Prostate gland (tissue), 2 donors: Measurements from ENCODE around the gene TACC2.

Experiments used
- CTCF ChIP-seq, 4 experiments: fragments of 200-600 bp in 2 of 4; fragments of 450-650 bp in 2 of 4; sonication (generic) in 2 of 4; IDR thresholded peaks; 1 replicate in 3 of 4; 2 replicates in 1 of 4; pipeline ENCODE4 v1.5.1; 2016 to 2019; ENCODE audit warnings: antibody characterized with exemption in 4 of 4, mild to moderate bottlenecking in 2 of 4, moderate library complexity in 2 of 4
- POLR2A ChIP-seq: fragments of 450-650 bp; IDR thresholded peaks from one replicate; pipeline ENCODE4 v1.6.1; 2016; ENCODE audit warnings: antibody characterized with exemption, mild to moderate bottlenecking
- POLR2AphosphoS5 ChIP-seq: sonication (generic); formaldehyde crosslinking; IDR thresholded peaks from one replicate; pipeline ENCODE4 v1.6.1; 2017; ENCODE audit warnings: antibody characterized with exemption

DNA sequence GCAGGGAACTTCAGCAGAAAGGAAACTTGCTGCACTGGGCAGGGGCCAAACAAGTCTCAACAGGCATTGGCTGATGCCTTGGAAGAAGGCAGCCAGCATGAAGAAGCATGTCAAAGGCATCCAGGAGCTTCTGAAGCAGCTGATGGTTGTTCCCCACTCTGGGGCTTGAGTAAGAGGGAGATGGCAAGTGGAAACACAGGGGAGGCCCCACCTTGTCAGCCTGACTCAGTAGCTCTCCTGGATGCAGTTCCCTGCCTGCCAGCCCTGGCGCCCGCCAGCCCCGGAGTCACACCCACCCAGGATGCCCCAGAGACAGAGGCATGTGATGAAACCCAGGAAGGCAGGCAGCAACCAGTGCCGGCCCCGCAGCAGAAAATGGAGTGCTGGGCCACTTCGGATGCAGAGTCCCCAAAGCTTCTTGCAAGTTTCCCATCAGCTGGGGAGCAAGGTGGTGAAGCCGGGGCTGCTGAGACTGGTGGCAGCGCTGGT, 96.5 kb downstream of the TACC2 start:
- TF ChIP-seq CTCF (IDR thresholded peaks at IDR 0.05): no peak
- TF ChIP-seq POLR2A: peak; percentile 36
- peak; percentile 75 for TF ChIP-seq POLR2AphosphoS5
